Mesenchymal stem cell (in vitro differentiated cells and primary cell): Measurements from ENCODE around the gene CNDP1.

ENCODE experiments used
- DNase-seq: peaks from one replicate; pipeline ENCODE4 v3.0.0-alpha.2; 2013
- H2AFZ ChIP-seq: one replicate; pipeline ENCODE4 v1.6.1; 2013; ENCODE audit warnings: low read depth, mild to moderate bottlenecking, control low read depth, inconsistent platforms, low read length, moderate library complexity
- H2AK5ac ChIP-seq: 2 replicates; pipeline ENCODE4 v1.6.1; 2013; ENCODE audit warnings: low read length, moderate library complexity, mild to moderate bottlenecking, inconsistent platforms; ENCODE audit not compliant: severe bottlenecking
- H2BK120ac ChIP-seq: one replicate; pipeline ENCODE4 v1.6.1; 2013; ENCODE audit warnings: low read depth, mild to moderate bottlenecking, inconsistent platforms, low read length, moderate library complexity
- H2BK12ac ChIP-seq, 2 experiments: one replicate each; pipeline ENCODE4 v1.6.1; 2013; ENCODE audit warnings: inconsistent platforms in 2 of 2, low read length in 2 of 2, mild to moderate bottlenecking in 2 of 2, moderate library complexity in 2 of 2, control low read depth in 1 of 2
- H2BK15ac ChIP-seq: one replicate; pipeline ENCODE4 v1.6.1; 2013; ENCODE audit warnings: mild to moderate bottlenecking, low read depth, inconsistent platforms; ENCODE audit not compliant: poor library complexity, severe bottlenecking
- H2BK5ac ChIP-seq: 2 replicates; pipeline ENCODE4 v1.6.1; 2013; ENCODE audit warnings: low read depth, mild to moderate bottlenecking, low read length, control low read depth, inconsistent platforms; ENCODE audit not compliant: poor library complexity, severe bottlenecking
- H3K14ac ChIP-seq, 2 experiments: one replicate each; pipeline ENCODE4 v1.6.1; 2013; ENCODE audit warnings: inconsistent platforms in 2 of 2, low read length in 2 of 2, control low read depth in 1 of 2, mild to moderate bottlenecking in 1 of 2, moderate library complexity in 1 of 2
- H3K18ac ChIP-seq, 2 experiments: one replicate each; pipeline ENCODE4 v1.6.1; 2013; ENCODE audit warnings: inconsistent platforms in 2 of 2, low read length in 2 of 2, control low read depth in 1 of 2, low read depth in 1 of 2, mild to moderate bottlenecking in 1 of 2
- H3K23ac ChIP-seq, 2 experiments: one replicate each; pipeline ENCODE4 v1.6.1; 2013; ENCODE audit warnings: inconsistent platforms in 2 of 2, low read length in 2 of 2, mild to moderate bottlenecking in 2 of 2, moderate library complexity in 2 of 2, control low read depth in 1 of 2
- H3K27ac ChIP-seq: 2 replicates; pipeline ENCODE4 v1.5.1; 2013; ENCODE audit warnings: mild to moderate bottlenecking, moderate library complexity, low read length, control low read depth, inconsistent platforms; ENCODE audit not compliant: poor library complexity, severe bottlenecking
- H3K27me3 ChIP-seq, 2 experiments: 2 replicates each; pipeline versions ENCODE4 v1.6.1 to v1.7.0; 2013; ENCODE audit warnings: low read length in 2 of 2, mild to moderate bottlenecking in 2 of 2, moderate library complexity in 2 of 2, control low read depth in 1 of 2, inconsistent platforms in 1 of 2; ENCODE audit not compliant: control insufficient read depth in 1 of 2, insufficient read depth in 1 of 2
- H3K36me3 ChIP-seq, 2 experiments: 2 replicates each; pipeline versions ENCODE4 v1.6.1 to v1.7.0; 2013; ENCODE audit warnings: low read length in 2 of 2, control low read depth in 1 of 2, inconsistent platforms in 1 of 2, low read depth in 1 of 2, mild to moderate bottlenecking in 1 of 2; ENCODE audit not compliant: insufficient read depth in 2 of 2, control insufficient read depth in 1 of 2
- H3K4ac ChIP-seq, 2 experiments: one replicate each; pipeline ENCODE4 v1.6.1; 2013; ENCODE audit warnings: inconsistent platforms in 2 of 2, low read length in 2 of 2, mild to moderate bottlenecking in 2 of 2, moderate library complexity in 2 of 2, control low read depth in 1 of 2, low read depth in 1 of 2
- H3K4me1 ChIP-seq: 2 replicates; pipeline ENCODE4 v1.6.1; 2013; ENCODE audit warnings: low read depth, low read length, control low read depth; ENCODE audit not compliant: control insufficient read depth, insufficient read depth
- H3K4me2 ChIP-seq: 2 replicates; pipeline ENCODE4 v1.6.1; 2013; ENCODE audit warnings: low read length, mild to moderate bottlenecking, inconsistent platforms; ENCODE audit not compliant: poor library complexity, severe bottlenecking
- H3K4me3 ChIP-seq, 2 experiments: 2 replicates each; pipeline versions ENCODE4 v1.5.1 to v1.7.0; 2013; ENCODE audit warnings: low read length in 2 of 2, mild to moderate bottlenecking in 2 of 2, control low read depth in 1 of 2, low read depth in 1 of 2; ENCODE audit not compliant: insufficient read depth in 1 of 2
- H3K79me1 ChIP-seq: replicated peaks from 2 replicates; pipeline ENCODE4 v1.6.1; 2013; ENCODE audit warnings: mild to moderate bottlenecking, control low read depth, low read length, inconsistent platforms; ENCODE audit not compliant: poor library complexity, severe bottlenecking
- H3K9ac ChIP-seq: 2 replicates; pipeline ENCODE4 v1.7.0; 2013; ENCODE audit warnings: mild to moderate bottlenecking, low read length, moderate library complexity
- H3K9me3 ChIP-seq: 2 replicates; pipeline ENCODE4 v1.7.0; 2013; ENCODE audit warnings: mild to moderate bottlenecking, low read length; ENCODE audit not compliant: control insufficient read depth
- H4K8ac ChIP-seq: one replicate; pipeline ENCODE4 v1.6.1; 2013; ENCODE audit warnings: inconsistent platforms, mild to moderate bottlenecking, low read length, moderate library complexity
- H4K91ac ChIP-seq: one replicate; pipeline ENCODE4 v1.6.1; 2013; ENCODE audit warnings: mild to moderate bottlenecking, low read length, inconsistent platforms
- WGBS: methylation state at CpG from one replicate; pipeline ENCODE4 v1.1.7; 2013; ENCODE audit warnings: mixed read lengths; 5-methylcytosine and 5-hydroxymethylcytosine counted together

CNDP1 gene

GRCh38 chr18:74579496-74580065 lies 45.3 kb downstream of the CNDP1 start:
- H3K4me3 ChIP-seq, result no peak overlapping the region
- no peak overlapping the region for H2AFZ ChIP-seq
- no peaks in the 10 kb centered on the region for H3K79me1 ChIP-seq
- H3K9ac ChIP-seq, result no peak overlapping the region
- WGBS, result 33% methylated on average over 8 of the region's 8 CpGs
- no peaks in the 10 kb centered on the region for H3K9me3 ChIP-seq
- no peak overlapping the region for H3K23ac ChIP-seq
- H3K4me2 ChIP-seq, result no peak overlapping the region
- H2BK5ac ChIP-seq, result no peak overlapping the region
- H3K27me3 ChIP-seq, result peaks cover 19 to 60% of the 10 kb centered on the region in 2 experiments
- no peak overlapping the region for H3K18ac ChIP-seq
- no peak overlapping the region for H2BK120ac ChIP-seq
- H3K4ac ChIP-seq, result no peak overlapping the region
- H3K4me1 ChIP-seq, result no peaks in the 10 kb centered on the region
- no peak overlapping the region for H2AK5ac ChIP-seq
- no peak overlapping the region for H3K27ac ChIP-seq
- H2BK12ac ChIP-seq, result no peak overlapping the region
- H3K14ac ChIP-seq, result no peak overlapping the region
- no peak overlapping the region for H4K8ac ChIP-seq
- DNase-seq, result no peak
- no peak overlapping the region for H2BK15ac ChIP-seq
- no peak overlapping the region for H4K91ac ChIP-seq
- no peaks in the 10 kb centered on the region for H3K36me3 ChIP-seq

- H3K4ac ChIP-seq, result no peak overlapping the region
- peaks cover 28 to 60% of the 10 kb centered on the region in 2 experiments for H3K27me3 ChIP-seq
- H2BK120ac ChIP-seq, result no peak overlapping the region
- DNase-seq, result no peak
- no peak overlapping the region for H3K9ac ChIP-seq
- H2BK15ac ChIP-seq, result no peak overlapping the region
- no peak overlapping the region for H2BK12ac ChIP-seq
- H3K18ac ChIP-seq, result no peak overlapping the region
- WGBS, result 90% methylated on average over 5 of the region's 6 CpGs
- H3K79me1 ChIP-seq, result no peaks in the 10 kb centered on the region
- no peak overlapping the region for H3K4me2 ChIP-seq
- H3K36me3 ChIP-seq, result no peaks in the 10 kb centered on the region
- no peaks in the 10 kb centered on the region for H3K4me1 ChIP-seq
- no peak overlapping the region for H3K23ac ChIP-seq
- H2AFZ ChIP-seq, result no peak overlapping the region
- no peak overlapping the region for H3K14ac ChIP-seq
- no peak overlapping the region for H4K8ac ChIP-seq
- no peak overlapping the region for H4K91ac ChIP-seq
- no peaks in the 10 kb centered on the region for H3K9me3 ChIP-seq
- H3K4me3 ChIP-seq, result no peak overlapping the region
- no peak overlapping the region for H3K27ac ChIP-seq
- H2AK5ac ChIP-seq, result no peak overlapping the region
- H2BK5ac ChIP-seq, result no peak overlapping the region
These were observed 48.3 kb downstream of the CNDP1 start for GRCh38 chr18:74582642-74583041.

GRCh38 chr18:74587441-74587840 lies 53.1 kb downstream of the CNDP1 start:
- H2AK5ac ChIP-seq, result no peak overlapping the region
- H3K9ac ChIP-seq, result no peak overlapping the region
- no peak overlapping the region for H3K4me2 ChIP-seq
- WGBS, result 82% methylated on average over 8 of the region's 8 CpGs
- no peak overlapping the region for H2BK15ac ChIP-seq
- no peak overlapping the region for H3K27ac ChIP-seq
- peaks cover 17 to 43% of the 10 kb centered on the region in 2 experiments for H3K27me3 ChIP-seq
- no peak overlapping the region for H3K23ac ChIP-seq
- no peak overlapping the region for H2BK120ac ChIP-seq
- no peaks in the 10 kb centered on the region for H3K4me1 ChIP-seq
- no peak overlapping the region for H2BK12ac ChIP-seq
- H3K4me3 ChIP-seq, result no peak overlapping the region
- no peaks in the 10 kb centered on the region for H3K9me3 ChIP-seq
- no peak for DNase-seq
- H2AFZ ChIP-seq, result no peak overlapping the region
- no peak overlapping the region for H4K8ac ChIP-seq
- H2BK5ac ChIP-seq, result no peak overlapping the region
- no peaks in the 10 kb centered on the region for H3K79me1 ChIP-seq
- no peak overlapping the region for H3K18ac ChIP-seq
- no peak overlapping the region for H4K91ac ChIP-seq
- no peak overlapping the region for H3K4ac ChIP-seq
- no peaks in the 10 kb centered on the region for H3K36me3 ChIP-seq
- H3K14ac ChIP-seq, result no peak overlapping the region

- no peak overlapping the region for H2BK120ac ChIP-seq
- H3K18ac ChIP-seq, result no peak overlapping the region
- WGBS, result 74% methylated on average over 6 of the region's 6 CpGs
- no peak overlapping the region for H4K8ac ChIP-seq
- peaks cover 0 to 13% of the 10 kb centered on the region in 2 experiments for H3K36me3 ChIP-seq
- H3K79me1 ChIP-seq, result peaks cover 2% of the 10 kb centered on the region
- no peak overlapping the region for H2AFZ ChIP-seq
- DNase-seq, result peak; percentile 15
- H3K9ac ChIP-seq, result no peak overlapping the region
- no peak overlapping the region for H3K14ac ChIP-seq
- no peak overlapping the region for H3K4me2 ChIP-seq
- H3K4me1 ChIP-seq, result no peaks in the 10 kb centered on the region
- H4K91ac ChIP-seq, result no peak overlapping the region
- no peak overlapping the region for H2BK15ac ChIP-seq
- peaks cover 17 to 32% of the 10 kb centered on the region in 2 experiments for H3K27me3 ChIP-seq
- no peak overlapping the region for H3K4ac ChIP-seq
- no peak overlapping the region for H3K23ac ChIP-seq
- H2BK12ac ChIP-seq, result no peak overlapping the region
- H2AK5ac ChIP-seq, result no peak overlapping the region
- no peak overlapping the region for H2BK5ac ChIP-seq
- no peak overlapping the region for H3K27ac ChIP-seq
- H3K9me3 ChIP-seq, result no peaks in the 10 kb centered on the region
- no peak overlapping the region for H3K4me3 ChIP-seq
These were observed 54.7 kb downstream of the CNDP1 start for GRCh38 chr18:74589021-74589420.
